Ecto neural progenitor cell (in vitro differentiated cells): ENCODE results near the gene TNFAIP1.

ENCODE experiments used
- DNase-seq: peaks from one replicate; pipeline ENCODE4 v3.0.0-alpha.2; 2018; ENCODE audit warnings: low spot score

The TNFAIP1 gene

GRCh38 chr17:28346199-28346580, 10.6 kb downstream of the TNFAIP1 start:
- DNase-seq, result no peak

GRCh38 chr17:28346746-28347246, 11.2 kb downstream of the TNFAIP1 start:
- no peak for DNase-seq

- no peak for DNase-seq
Observed at GRCh38 chr17:28347261-28347891, 11.8 kb downstream of the TNFAIP1 start.

- no peak for DNase-seq
Observed at GRCh38 chr17:28348979-28349378, 13.4 kb downstream of the TNFAIP1 start.

GRCh38 chr17:28350271-28350670, 14.7 kb downstream of the TNFAIP1 start:
- DNase-seq, result no peak

- peak; percentile 99 for DNase-seq
Observed at GRCh38 chr17:28357061-28357900, 21.7 kb downstream of the TNFAIP1 start, which contains the start of gene POLDIP2. Gene POLDIP2 (minus strand): TSS chr17:28357527. CDS start chr17:28357448, 79 bp downstream.

GRCh38 chr17:28357901-28358197, 22.3 kb downstream of the TNFAIP1 start:
- no peak for DNase-seq

GRCh38 chr17:28363186-28363585, 27.6 kb downstream of the TNFAIP1 start:
- DNase-seq, result no peak

GRCh38 chr17:28363776-28364650, 28.5 kb downstream of the TNFAIP1 start:
- DNase-seq, result no peak

- no peak for DNase-seq
Observed at GRCh38 chr17:28364665-28365363, 29.3 kb downstream of the TNFAIP1 start, which contains the start of gene SEBOX. Gene SEBOX (minus strand): TSS chr17:28365199. CDS start chr17:28365151, 48 bp downstream.

- DNase-seq, result no peak
Observed at GRCh38 chr17:28365487-28365886, 29.9 kb downstream of the TNFAIP1 start.

GRCh38 chr17:28366605-28367004, 31.0 kb downstream of the TNFAIP1 start:
- no peak for DNase-seq

GRCh38 chr17:28367641-28368305, 32.2 kb downstream of the TNFAIP1 start:
- no peak for DNase-seq

GRCh38 chr17:28368306-28368831, 32.8 kb downstream of the TNFAIP1 start:
- no peak for DNase-seq

GRCh38 chr17:28368915-28369683, 33.5 kb downstream of the TNFAIP1 start:
- no peak for DNase-seq

- no peak for DNase-seq
Observed at GRCh38 chr17:28369684-28370034, 34.1 kb downstream of the TNFAIP1 start.

- DNase-seq, result peak; percentile 90
Observed at GRCh38 chr17:28370035-28370743, 34.6 kb downstream of the TNFAIP1 start, which contains the start of gene VTN. Gene VTN (minus strand): TSS chr17:28370307. CDS start chr17:28370203, 104 bp downstream.

- no peak for DNase-seq
Observed at GRCh38 chr17:28370744-28371103, 35.2 kb downstream of the TNFAIP1 start.
